C4-2B (cell line): ENCODE results near the gene NOS3.

Source experiments
- CTCF ChIP-seq: fragments of 450-650 bp; conservative IDR thresholded peaks from 2 replicates; pipeline ENCODE4 v1.5.1; 2017; ENCODE audit warnings: mild to moderate bottlenecking
- ZFX ChIP-seq: fragments of 450-650 bp; IDR thresholded peaks from 2 replicates; pipeline ENCODE4 v1.6.1; 2017

- TF ChIP-seq CTCF: no peak
- TF ChIP-seq ZFX: no peak
Measured at GRCh38 chr7:150999001-150999400, 8.2 kb downstream of the NOS3 start.
